CD14-positive monocyte (primary cell): ENCODE measurements around the gene CENPB. TPM values are rescaled to one million over a fixed set of nuclear protein-coding genes. Genes with fewer than 3 reads are reported as not detected.
A peak's percentile ranks its signal among the peaks of the same experiment; 100 is the strongest.

ENCODE experiments used
- DNase-seq, 3 donors: peaks; one replicate each; pipeline ENCODE4 v3.0.0-alpha.2; 2011 to 2022
- H2AFZ ChIP-seq: 2 replicates; pipeline ENCODE4 v1.6.0; 2012; ENCODE audit warnings: mild to moderate bottlenecking, low read depth, low read length, inconsistent platforms; ENCODE audit not compliant: insufficient read depth, poor library complexity, severe bottlenecking
- H3K27ac ChIP-seq, 2 donors: 1 replicate in 1 of 2; 2 replicates in 1 of 2; pipeline ENCODE4 v1.5.1; 2012 to 2013; ENCODE audit warnings: low read length in 2 of 2, control low read depth in 1 of 2, inconsistent platforms in 1 of 2, low read depth in 1 of 2, mild to moderate bottlenecking in 1 of 2
- H3K27me3 ChIP-seq, 2 donors: one replicate each; pipeline versions ENCODE4 v1.6.0 to v1.6.1; 2011 to 2013; ENCODE audit warnings: low read length in 2 of 2; ENCODE audit not compliant: control insufficient read depth in 2 of 2, insufficient read depth in 2 of 2
- H3K36me3 ChIP-seq, 2 donors: replicated peaks in 1 of 2; 1 replicate in 1 of 2; 2 replicates in 1 of 2; pipeline versions ENCODE4 v1.5.1 to v1.6.1; 2012 to 2013; ENCODE audit warnings: low read length in 2 of 2, control low read depth in 1 of 2, inconsistent platforms in 1 of 2, mild to moderate bottlenecking in 1 of 2; ENCODE audit not compliant: insufficient read depth in 2 of 2, control insufficient read depth in 1 of 2
- H3K4me1 ChIP-seq, 2 donors: 1 replicate in 1 of 2; 2 replicates in 1 of 2; pipeline versions ENCODE4 v1.5.1 to v1.6.1; 2012 to 2013; ENCODE audit warnings: low read length in 2 of 2, control low read depth in 1 of 2, inconsistent platforms in 1 of 2, mild to moderate bottlenecking in 1 of 2, moderate library complexity in 1 of 2; ENCODE audit not compliant: insufficient read depth in 2 of 2, control insufficient read depth in 1 of 2
- H3K4me2 ChIP-seq: replicated peaks from 2 replicates; pipeline ENCODE3; 2012; ENCODE audit warnings: low read length, moderate library complexity, mild to moderate bottlenecking; ENCODE audit not compliant: poor library complexity, severe bottlenecking; ENCODE audit errors: extremely low read depth
- H3K4me3 ChIP-seq, 3 experiments: fragments of 200-600 bp in 1 of 3; sonication (generic) in 1 of 3; replicated peaks in 1 of 3; 1 replicate in 2 of 3; 2 replicates in 1 of 3; pipeline ENCODE4 v1.5.1; 2011 to 2013; ENCODE audit warnings: low read length in 3 of 3, mild to moderate bottlenecking in 3 of 3, control low read depth in 2 of 3, low read depth in 2 of 3, inconsistent platforms in 1 of 3, moderate library complexity in 1 of 3
- H3K79me2 ChIP-seq: 2 replicates; pipeline ENCODE4 v1.6.0; 2012; ENCODE audit warnings: mild to moderate bottlenecking, control low read depth, inconsistent platforms, low read length, moderate library complexity; ENCODE audit not compliant: insufficient read depth
- H3K9ac ChIP-seq: 2 replicates; pipeline ENCODE4 v1.6.0; 2017; ENCODE audit warnings: low read length, mild to moderate bottlenecking; ENCODE audit not compliant: insufficient read depth, poor library complexity, severe bottlenecking
- H3K9me3 ChIP-seq, 2 donors: replicated peaks in 1 of 2; 1 replicate in 1 of 2; 2 replicates in 1 of 2; pipeline versions ENCODE4 v1.5.1 to v1.6.1; 2012 to 2013; ENCODE audit warnings: low read length in 2 of 2, control low read depth in 1 of 2; ENCODE audit not compliant: control insufficient read depth in 1 of 2, insufficient read depth in 1 of 2
- H4K20me1 ChIP-seq: 2 replicates; pipeline ENCODE4 v1.6.0; 2012; ENCODE audit warnings: mild to moderate bottlenecking, low read length, control low read depth, moderate library complexity; ENCODE audit not compliant: insufficient read depth
- H3K27ac Mint-ChIP-seq, 7 donors: one replicate each; pipeline ENCODE4 v1.8.0; 2020; ENCODE audit warnings: mild to moderate bottlenecking in 7 of 7, mixed read lengths in 7 of 7, moderate library complexity in 6 of 7, inconsistent platforms in 2 of 7
- H3K27me3 Mint-ChIP-seq, 3 donors: one replicate each; pipeline ENCODE4 v1.8.0; 2021 to 2022; ENCODE audit warnings: low read depth in 3 of 3, mild to moderate bottlenecking in 3 of 3, mixed read lengths in 3 of 3, moderate library complexity in 3 of 3, inconsistent platforms in 1 of 3
- H3K36me3 Mint-ChIP-seq, 2 donors: one replicate each; pipeline ENCODE4 v1.8.0; 2020; ENCODE audit warnings: mixed read lengths in 2 of 2, inconsistent platforms in 1 of 2, mild to moderate bottlenecking in 1 of 2
- H3K4me1 Mint-ChIP-seq: one replicate; pipeline ENCODE4 v1.8.0; 2020; ENCODE audit warnings: mild to moderate bottlenecking, mixed read lengths
- H3K4me3 Mint-ChIP-seq, 2 donors: one replicate each; pipeline ENCODE4 v1.8.0; 2020; ENCODE audit warnings: mild to moderate bottlenecking in 2 of 2, mixed read lengths in 2 of 2, moderate library complexity in 1 of 2
- H3K9me3 Mint-ChIP-seq, 7 donors: one replicate each; pipeline ENCODE4 v1.8.0; 2020 to 2022; ENCODE audit warnings: mixed read lengths in 7 of 7, mild to moderate bottlenecking in 6 of 7, moderate library complexity in 6 of 7, inconsistent platforms in 2 of 7
- CTCF ChIP-seq: fragments of 200-600 bp; IDR thresholded peaks from one replicate; pipeline ENCODE4 v1.8.0; 2022; ENCODE audit warnings: antibody characterized with exemption, mild to moderate bottlenecking
- WGBS: methylation state at CpG from one replicate; pipeline ENCODE4 v1.1.5; 2013; ENCODE audit warnings: missing lambda C conversion rate; ENCODE audit not compliant: insufficient coverage; 5-methylcytosine and 5-hydroxymethylcytosine counted together
- intact Hi-C, 2 donors: fragments of 100-400 bp; cut with micrococcal nuclease; formaldehyde crosslinking; loops; one replicate each; pipeline versions ENCODE4 v1.15.0 to v1.15.1; 2023
- polyA plus RNA-seq, 3 donors: library from polyadenylated mRNA; depleted of rRNA in 1 of 3; unstranded in 2 of 3; stranded (reverse) in 1 of 3; fragments of 300-500 nt in 2 of 3; fragments of >200 nt in 1 of 3; fragmentation: Illumina TruSeq in 2 of 3; gene quantifications; 1 replicate in 2 of 3; 2 replicates in 1 of 3; pipeline ENCODE4 v1.2.3, GENCODE V29; 2012 to 2021

Gene CENPB
- polyA plus RNA-seq, 3 donors: 1.1 to 18.9 (median 1.4) TPM

GRCh38 chr20:3803854-3804253, 17.3 kb upstream of the CENPB start:
- Histone ChIP-seq H3K27me3 (no peaks in the 10 kb centered on the region), H3K9ac (no peak overlapping the region), H4K20me1 (no peaks in the 10 kb centered on the region), H3K4me3 (peak overlapping the region in 1 of 3 experiments; percentile 4), H3K27ac (peak overlapping the region; percentile 45 to 76), H3K9me3 (no peaks in the 10 kb centered on the region), H3K4me2 (peak overlapping the region; percentile 40), H3K4me1 (peaks cover 67 to 79% of the 10 kb centered on the region in 2 donors), H2AFZ (no peak overlapping the region), H3K36me3 (peaks cover 10 to 52% of the 10 kb centered on the region in 2 donors), H3K79me2 (peaks cover 19% of the 10 kb centered on the region)
- no peak for TF ChIP-seq CTCF
- peaks cover 0 to 3% (median 0%) of the 10 kb centered on the region in 3 donors for H3K27me3 Mint-ChIP-seq
- peaks cover 66% of the 10 kb centered on the region for H3K4me1 Mint-ChIP-seq
- whole genome bisulfite sequencing: 69% methylated on average over 6 of the region's 6 CpGs
- peaks cover 36 to 47% of the 10 kb centered on the region in 2 donors for H3K36me3 Mint-ChIP-seq
- intact Hi-C loops: no loop called here
- DNase-seq: no peak
- H3K9me3 Mint-ChIP-seq: peaks cover 0 to 2% (median 0%) of the 10 kb centered on the region in 7 donors
- H3K4me3 Mint-ChIP-seq: peak overlapping the region in 1 of 2 donors; percentile 79
- H3K27ac Mint-ChIP-seq: peak overlapping the region; percentile 60 to 91 (median 86)

- no peak for DNase-seq
- Histone ChIP-seq H2AFZ (no peak overlapping the region), H3K9me3 (no peaks in the 10 kb centered on the region), H3K36me3 (peaks cover 10 to 58% of the 10 kb centered on the region in 2 donors), H3K9ac (no peak overlapping the region), H3K4me2 (no peak overlapping the region), H3K4me1 (peaks cover 64 to 79% of the 10 kb centered on the region in 2 donors), H3K79me2 (peaks cover 25% of the 10 kb centered on the region), H3K27me3 (no peaks in the 10 kb centered on the region), H3K4me3 (no peak overlapping the region), H3K27ac (peak overlapping the region in 1 of 2 donors; percentile 76), H4K20me1 (no peaks in the 10 kb centered on the region)
- intact Hi-C loops: no loop called here
- H3K27ac Mint-ChIP-seq: peak overlapping the region in 4 of 7 donors; percentile 66 to 88 (median 84)
- WGBS: 94% methylated on average over 14 of the region's 14 CpGs
- H3K9me3 Mint-ChIP-seq: peaks cover 0 to 2% (median 0%) of the 10 kb centered on the region in 7 donors
- peaks cover 70% of the 10 kb centered on the region for H3K4me1 Mint-ChIP-seq
- peaks cover 36 to 53% of the 10 kb centered on the region in 2 donors for H3K36me3 Mint-ChIP-seq
- no peak overlapping the region for H3K4me3 Mint-ChIP-seq
- peaks cover 0 to 4% (median 0%) of the 10 kb centered on the region in 3 donors for H3K27me3 Mint-ChIP-seq
- TF ChIP-seq CTCF: no peak
Measured at GRCh38 chr20:3803289-3803688, 16.7 kb upstream of the CENPB start.
